M059J (cell line): ENCODE data around the gene DKKL1. TPM values are rescaled to one million over a fixed set of nuclear protein-coding genes. Genes with fewer than 3 reads are reported as not detected.
"Not testable (repeated sequence)": the region's sequence is repeated elsewhere in the genome, so short reads cannot be mapped to it uniquely, and the experiment has no call there.

Experiments used
- DNase-seq: peaks from one replicate; pipeline ENCODE4 v3.0.0-alpha.2; 2012; ENCODE audit warnings: low read depth
- total RNA-seq: library from RNA; depleted of rRNA; stranded (reverse); fragments of >200 nt; shearing (Covaris generic); gene quantifications from 2 replicates; pipeline ENCODE4 v1.2.3, GENCODE V29; 2014

The DKKL1 gene
- total RNA-seq, 1 experiment from 2014 or later = not detected

DNA sequence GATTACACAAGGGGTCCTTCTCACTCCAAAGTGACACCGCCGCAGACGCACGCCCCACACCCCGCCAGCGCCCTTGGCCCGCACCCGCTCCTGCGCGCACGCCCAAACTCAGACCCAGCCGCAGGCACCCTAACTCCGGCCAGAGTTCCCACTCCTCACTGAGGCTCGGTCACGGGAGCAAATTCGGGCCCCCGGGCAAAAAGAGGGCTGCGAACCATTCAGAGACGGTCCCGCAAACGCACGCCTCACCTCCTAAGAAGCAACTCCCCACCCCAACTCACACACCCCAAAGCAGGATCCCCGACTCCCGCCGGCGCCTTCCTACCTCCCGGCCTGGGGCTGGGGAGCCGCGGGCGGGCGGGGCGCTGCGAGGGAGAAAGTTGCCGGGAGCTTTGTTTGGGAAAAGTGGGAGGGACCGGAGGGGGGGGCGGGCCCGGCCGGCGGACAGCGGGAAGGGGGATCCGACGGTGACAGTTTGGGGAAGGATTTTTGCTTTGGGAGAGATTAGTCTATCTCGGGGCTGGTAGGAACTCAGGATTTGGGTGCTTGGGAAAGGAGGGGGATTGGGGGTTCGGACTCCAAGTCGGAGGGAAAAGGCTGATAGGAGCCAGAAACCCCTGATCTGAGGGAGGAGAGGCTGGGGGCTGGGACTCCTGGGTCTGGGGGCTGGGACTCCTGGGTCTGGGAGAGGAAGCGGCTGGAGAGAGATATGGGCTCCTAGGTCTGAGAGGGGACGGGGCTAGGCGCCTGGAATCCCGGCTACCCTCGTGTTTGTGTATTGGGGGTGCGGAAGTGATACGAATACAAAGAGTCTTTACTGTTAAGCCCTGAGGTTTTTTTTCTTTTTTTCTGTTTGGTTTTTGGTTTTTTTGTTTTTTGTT is 1.4 kb upstream of the DKKL1 start, which contains the start of gene TEAD2:
TEAD2 (minus strand) TSS at position 369 of the 881 bp plus-strand sequence. CDS start 2,341 bp downstream, outside the sequence.
- DNase-seq = peak; percentile 60

DNA sequence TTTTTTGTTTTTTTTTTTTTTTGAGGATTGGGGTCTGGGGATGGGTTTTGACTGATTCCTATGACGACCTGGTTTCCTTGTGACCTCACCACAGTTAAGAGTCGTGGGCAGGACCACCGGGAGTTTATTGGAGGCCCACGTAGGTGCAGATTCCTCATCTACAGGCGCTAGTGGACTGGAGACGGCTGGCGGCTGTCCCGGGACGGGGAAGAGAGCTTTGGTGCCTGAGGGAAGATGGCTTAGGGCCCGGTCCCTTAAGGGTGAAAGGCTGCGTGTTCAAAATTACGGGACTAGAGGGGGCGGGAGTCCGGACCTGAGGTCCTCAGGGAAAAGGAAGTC is 779 bp upstream of the DKKL1 start:
- DNase-seq = no peak

DNA sequence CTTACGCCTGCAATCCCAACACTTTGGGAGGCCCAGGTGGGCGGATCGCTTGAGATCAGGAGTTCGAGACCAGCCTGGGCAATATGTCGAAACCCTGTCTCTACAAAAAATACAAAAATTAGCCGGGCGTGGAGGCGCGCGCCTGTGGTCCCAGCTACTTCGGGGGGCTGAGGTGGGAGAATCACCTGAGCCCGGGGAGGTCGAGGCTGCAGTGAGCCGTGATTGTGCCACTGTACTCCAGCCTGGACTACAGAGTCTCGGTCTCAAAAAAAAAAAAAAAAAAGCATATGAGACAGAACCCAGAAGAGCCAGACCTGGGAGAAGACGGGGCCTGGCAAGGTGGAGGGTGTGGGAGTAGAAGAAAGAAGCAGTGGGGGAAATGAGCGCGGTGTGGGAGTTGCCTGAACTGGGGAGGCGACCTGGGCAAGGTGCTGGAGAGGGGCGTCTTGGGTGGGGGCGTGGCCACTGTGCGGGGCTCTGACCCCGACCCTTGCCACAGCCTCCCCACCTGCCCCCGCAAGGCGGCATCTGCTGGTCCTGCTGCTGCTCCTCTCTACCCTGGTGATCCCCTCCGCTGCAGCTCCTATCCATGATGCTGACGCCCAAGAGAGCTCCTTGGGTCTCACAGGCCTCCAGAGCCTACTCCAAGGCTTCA is 533 bp downstream of the DKKL1 start:
- no peak for DNase-seq

DNA sequence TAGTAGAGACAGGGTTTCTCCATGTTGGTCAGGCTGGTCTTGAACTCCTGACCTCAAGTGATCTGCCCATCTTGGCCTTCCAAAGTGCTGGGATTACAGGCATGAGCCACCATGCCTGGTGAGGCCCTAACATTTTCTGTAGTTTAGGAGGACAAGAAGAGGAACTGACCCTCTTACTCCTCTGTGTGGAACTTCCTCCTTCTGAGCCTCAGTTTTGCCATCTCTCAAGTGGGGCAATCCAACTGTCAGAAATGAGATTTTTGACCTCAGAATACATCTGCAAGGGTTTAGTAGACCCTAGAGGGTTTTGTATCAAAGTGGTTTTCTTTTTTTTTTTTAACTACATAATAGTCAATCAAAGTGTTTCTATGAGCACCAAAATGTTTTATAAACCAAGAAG is 2.4 kb downstream of the DKKL1 start:
- DNase-seq = no peak

DNA sequence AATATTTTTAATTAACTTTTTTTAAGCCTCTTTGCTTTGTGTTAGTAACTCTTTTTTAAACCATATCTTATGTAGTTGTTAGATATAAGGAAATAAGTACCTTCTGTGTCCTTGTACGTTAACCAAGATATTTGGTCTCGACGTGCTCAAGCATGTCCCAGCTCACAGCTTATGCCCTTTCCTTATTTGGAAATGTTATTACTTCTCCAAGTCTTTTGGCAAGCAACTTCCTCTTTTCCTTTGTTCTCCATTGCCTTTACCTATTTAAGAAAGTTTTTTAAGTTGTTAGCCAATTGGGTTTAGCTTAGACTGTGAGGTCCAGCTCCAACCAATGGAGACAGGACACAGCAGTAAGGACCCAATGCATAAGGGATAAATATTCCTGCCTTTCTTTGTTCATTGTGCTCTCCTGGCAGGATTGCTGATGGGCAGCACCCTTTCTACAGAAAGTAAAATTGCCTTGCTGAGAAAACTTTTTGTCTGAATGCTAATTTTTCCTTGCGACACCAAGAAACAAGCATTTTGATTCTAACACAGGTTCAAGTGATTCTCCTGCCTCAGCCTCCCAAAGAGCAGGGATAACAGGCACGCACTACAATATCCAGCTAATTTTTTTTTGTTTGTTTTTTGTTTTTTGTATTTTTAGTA is 5.2 kb downstream of the DKKL1 start:
- DNase-seq = no peak

DNA sequence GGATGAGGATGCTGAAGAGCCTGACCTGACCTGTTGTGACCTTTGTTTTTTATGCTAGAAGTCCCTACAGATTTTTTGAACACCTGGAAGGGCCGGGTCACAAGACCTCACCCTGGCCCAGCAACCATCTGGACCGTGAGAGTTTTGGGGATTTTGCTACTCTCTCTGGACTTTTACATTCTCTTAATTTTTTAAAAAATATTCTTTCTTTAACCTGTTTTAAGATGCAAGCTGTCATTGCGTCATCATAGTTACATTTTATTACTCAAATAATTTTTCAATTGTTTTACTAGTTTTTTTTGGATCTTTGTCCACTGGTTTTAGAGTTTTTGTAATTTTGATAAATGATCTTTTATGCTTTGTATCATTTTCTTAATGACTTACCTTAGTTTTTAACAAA is 7.5 kb downstream of the DKKL1 start:
- DNase-seq = no peak

DNA sequence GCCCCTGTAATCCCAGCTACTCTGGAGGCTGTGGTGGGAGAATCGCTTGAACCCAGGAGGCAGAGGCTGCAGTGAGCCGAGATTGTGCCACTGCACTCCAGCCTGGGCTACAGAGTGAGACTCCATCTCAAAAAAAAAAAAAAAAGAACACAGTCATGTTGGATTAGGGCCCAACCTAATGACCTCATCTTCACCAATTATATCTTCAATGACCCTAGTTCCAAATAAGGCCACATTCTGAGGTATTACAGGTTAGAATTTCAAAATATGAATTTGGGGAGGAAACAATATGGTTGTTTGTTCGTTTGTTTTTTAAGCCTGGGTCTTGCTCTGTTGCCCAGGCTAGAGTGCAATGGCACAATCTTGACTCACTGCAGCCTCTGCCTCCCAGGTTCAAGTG is 9.5 kb downstream of the DKKL1 start:
- not testable (repeated sequence) for DNase-seq

DNA sequence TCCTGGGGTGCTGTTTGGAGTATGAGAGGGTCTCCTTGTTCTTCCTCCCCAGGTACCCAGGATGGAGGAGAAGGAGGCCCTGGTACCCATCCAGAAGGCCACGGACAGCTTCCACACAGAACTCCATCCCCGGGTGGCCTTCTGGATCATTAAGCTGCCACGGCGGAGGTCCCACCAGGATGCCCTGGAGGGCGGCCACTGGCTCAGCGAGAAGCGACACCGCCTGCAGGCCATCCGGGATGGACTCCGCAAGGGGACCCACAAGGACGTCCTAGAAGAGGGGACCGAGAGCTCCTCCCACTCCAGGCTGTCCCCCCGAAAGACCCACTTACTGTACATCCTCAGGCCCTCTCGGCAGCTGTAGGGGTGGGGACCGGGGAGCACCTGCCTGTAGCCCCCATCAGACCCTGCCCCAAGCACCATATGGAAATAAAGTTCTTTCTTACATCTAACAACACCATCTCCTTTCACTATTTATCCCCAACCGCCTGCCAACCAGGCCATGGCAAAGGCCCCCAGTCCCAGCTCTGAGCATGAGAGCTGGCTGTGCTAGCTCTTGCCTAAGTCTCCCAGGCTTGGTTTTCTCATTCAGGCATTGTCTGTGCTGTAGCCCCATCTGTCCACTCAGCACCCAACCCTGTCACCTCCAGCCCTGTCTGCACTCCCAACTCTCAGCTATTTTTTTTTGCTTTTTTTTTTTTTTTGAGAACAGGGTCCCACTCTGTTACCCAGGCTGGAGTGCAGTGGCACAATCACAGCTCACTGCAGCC is 11.2 kb downstream of the DKKL1 start:
- no peak for DNase-seq

DNA sequence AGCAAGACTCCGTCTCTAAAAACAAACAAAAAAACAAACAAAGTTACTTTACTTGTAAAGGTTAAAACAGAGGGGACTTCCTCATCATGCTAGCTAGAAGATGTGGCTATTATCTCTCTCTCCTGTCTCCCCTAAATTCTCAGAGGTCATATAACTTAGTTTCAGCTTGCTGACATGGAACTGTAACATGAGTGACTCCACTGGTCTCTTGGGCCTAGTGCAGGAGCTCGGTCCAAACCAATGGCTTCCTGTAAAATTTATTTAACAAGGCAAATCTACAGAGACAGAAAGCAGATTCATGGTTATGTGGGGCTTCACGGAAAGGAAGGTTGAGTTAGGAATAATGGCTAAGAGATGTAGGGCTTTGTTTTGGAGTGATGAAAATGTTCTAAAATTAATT is 14.8 kb downstream of the DKKL1 start:
- DNase-seq = no peak

DNA sequence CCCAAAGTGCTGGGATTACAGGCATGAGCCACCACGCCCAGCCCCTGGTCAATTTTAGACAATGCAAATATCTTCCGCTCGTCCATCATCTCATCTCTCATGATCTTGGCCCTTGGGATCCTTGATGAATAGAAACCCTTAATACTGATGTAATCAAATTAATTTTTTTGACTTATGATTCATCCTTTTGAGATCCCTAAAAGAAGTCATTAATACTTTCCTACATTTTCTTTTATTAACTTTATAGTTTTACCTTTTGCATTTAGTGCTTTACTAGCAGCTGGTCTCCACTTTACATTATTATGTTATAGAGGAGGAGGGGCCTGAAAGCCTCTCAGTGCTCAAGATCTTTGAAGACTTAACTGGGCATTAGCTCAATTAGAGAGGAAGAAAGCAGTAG is 16.7 kb downstream of the DKKL1 start:
- DNase-seq = no peak

DNA sequence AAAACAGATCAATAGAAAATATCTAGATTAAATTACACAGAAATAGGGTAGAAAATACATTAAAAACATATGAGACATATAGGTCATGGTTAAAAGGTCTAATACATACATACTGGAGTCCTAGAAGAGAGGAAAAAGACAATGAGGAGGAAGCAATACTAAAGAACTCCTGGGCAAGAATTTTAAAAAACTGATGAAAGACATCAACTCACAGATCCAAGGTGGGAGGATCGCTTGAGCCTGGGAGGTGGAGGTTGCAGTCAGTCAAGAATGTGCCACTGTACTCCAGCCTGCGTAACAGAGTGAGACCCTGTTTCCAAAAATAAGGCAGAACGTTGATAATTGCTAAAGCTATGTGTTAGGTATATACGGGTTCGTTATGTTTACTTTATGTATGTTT is 19.0 kb downstream of the DKKL1 start:
- no peak for DNase-seq

DNA sequence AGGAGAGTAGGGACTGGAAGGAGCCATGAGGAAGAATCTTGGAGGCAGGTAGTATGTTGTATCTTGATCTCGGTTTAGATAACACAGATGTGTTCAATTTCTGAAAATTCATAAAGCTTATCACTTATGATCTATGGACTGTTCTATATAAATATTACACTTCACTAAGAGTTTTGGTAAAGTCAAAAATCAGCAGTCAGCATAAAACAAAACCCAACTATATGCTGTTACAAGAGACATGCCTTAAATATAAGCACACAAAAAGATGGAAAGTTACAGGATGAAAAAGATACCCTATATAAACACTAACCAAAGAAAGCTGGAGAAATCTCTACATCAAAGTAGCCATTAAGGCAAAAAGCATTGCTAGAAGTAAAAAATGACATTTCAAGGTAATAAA is 19.9 kb downstream of the DKKL1 start:
- DNase-seq = no peak

DNA sequence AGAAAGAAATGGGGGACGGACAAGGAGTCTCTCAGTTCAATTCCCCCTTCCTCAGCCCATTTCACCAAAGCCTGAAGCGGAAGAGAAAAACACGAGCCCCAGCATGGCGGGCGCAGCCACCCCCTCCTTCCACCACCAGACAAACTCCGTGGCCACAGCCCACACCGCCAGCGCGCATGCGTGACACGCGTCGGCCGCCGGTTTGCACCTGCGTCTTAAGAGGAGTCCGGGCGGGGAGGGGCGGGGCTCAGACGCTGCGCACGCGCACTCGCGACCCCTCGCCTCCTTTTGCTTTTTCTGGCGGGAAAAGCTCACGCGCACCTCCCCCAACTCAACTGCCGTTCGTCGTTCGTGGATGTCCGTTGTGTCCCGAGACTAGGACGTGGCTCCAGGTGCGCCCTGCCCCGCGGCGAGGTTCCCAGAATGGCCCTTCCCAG is 24.3 kb downstream of the DKKL1 start, which contains the start of gene KASH5:
KASH5 (plus strand) TSS at position 314 of the 437 bp plus-strand sequence. CDS start 2,635 bp downstream, outside the sequence.
- no peak for DNase-seq

DNA sequence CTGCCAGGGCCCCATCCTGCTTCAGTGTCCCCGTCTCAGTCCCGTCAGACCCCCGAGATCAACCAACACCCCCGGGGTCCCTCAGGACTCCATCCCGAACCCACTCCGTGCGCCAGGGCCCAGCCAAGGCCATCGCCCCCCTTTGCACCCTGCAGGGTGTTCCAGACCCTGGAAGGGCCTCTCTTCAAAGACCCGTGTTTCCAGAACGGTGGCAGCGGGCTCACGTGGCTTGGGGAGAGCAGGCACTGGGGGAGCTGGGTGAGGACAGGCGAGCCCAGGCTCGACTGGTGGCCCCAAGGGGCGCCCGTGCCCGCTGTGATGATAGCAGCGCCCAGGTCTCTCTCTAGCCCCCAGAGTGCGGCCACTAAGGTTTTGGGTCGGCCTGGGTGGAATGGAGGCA is 25.7 kb downstream of the DKKL1 start:
- no peak for DNase-seq

DNA sequence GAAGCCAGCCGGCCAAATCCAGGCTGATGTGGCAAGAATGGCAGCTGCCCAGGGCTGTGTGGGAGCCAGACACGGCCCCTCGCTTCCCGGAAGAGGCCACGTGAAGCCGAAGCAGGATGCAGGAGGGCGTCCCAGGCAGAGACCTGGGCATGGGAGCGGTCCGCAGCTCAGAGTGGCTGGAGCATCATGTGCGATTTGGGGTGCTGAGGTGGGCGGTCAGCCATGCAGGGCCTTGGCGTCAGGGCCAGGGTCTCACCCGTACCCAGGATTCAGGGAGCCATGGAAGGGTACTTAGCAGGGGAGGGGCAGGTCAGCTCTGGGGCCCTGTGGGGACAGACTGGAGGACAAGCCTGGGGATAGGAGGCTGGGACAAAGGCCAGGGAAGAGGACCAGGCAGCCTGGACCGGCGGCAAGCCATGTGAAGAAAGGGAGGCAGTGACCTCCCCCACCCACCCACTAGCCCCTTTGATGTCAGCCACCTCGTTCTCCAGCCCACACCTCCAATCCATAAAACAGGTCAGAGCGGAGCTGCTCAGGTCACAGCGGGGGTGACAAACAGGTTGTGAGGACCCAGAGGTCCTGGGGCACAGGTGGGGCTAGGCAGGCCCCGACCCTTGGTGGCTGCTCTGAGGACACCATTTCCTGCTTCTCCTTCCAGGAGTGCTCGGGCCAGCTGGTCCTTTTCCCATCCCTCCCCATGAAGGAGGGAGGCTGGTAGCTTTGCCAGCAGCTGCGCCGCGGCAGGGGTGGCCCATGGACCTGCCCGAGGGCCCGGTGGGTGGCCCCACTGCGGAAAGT is 26.7 kb downstream of the DKKL1 start:
- no peak for DNase-seq

DNA sequence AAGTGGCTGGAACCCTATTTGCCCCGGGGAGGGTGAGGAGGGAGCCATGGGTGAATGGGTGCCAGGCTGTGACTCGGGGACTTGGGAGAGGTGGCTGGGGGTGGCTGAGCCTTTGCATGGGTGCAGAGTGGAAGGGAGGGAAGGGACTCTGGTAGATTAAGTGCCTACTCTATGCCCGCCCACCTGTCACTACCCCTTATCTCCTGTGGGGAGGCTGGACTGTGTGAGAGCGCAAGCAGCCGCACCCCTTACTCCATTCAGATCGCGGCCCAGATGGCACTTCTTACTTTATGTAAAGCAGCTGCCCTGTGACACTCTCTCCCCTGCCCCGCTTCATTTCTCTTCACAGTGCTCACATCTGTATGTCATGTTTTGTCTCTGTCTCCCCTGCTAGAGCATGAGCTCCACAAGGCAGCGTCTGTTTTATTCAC is 27.3 kb downstream of the DKKL1 start:
- no peak for DNase-seq

DNA sequence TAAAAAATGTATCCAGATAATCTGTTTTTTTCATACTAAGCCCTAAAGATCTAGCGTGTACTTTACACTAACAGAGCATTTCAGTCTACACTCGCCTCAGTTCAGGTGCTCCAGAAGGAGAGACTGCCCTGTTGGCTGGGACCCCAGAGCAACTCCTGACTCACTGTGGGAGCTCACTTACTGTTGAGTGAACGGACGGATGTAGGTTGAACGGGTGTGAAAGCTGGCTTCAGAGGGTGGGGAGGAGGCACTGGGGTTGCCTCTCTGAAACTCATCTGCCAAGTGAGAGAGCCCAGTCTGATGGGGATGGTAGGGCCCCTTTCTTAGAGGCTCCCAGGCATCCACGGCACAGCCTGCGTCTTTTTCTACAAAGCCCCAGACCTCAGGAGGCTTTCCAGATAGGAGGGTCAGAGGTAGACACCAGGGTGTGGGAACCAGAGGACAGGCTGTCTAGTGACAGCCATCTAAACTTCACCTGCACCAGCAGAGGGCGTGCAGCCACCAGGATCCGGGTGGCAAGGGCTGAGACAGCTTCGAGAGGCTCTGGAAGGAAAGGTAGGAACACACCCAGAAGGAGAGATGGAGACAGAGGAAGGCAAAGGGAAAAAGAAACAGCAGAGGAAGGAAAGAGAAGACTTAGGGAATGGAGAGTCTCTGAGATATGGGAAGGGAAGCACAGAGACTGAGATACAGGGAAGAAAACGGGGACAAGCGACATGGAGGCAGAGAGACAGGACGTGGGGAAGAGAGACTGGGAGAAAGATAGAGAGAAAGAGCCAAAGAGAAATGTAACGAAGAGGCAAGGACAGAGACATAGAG is 28.1 kb downstream of the DKKL1 start:
- DNase-seq = peak; percentile 79

DNA sequence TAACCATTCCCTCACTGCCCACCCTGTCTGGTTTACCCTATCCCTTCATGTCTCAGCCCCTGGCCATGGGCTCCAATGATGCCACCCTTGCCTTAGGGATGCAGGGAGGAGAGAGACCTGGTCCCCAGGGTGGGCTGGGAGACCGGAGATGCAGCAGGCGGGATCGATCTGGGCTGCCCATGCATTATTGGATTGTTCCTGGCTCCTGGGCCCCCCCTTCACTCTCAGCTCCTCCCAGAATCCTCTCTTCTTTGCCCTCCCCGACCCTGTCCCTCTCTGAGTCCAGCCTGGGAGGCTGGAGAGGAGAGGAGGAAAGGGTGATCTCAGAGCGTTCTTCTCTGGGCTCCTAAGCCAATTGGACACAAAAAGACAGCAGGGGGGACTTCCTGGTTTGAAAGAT is 30.2 kb downstream of the DKKL1 start:
- no peak for DNase-seq

DNA sequence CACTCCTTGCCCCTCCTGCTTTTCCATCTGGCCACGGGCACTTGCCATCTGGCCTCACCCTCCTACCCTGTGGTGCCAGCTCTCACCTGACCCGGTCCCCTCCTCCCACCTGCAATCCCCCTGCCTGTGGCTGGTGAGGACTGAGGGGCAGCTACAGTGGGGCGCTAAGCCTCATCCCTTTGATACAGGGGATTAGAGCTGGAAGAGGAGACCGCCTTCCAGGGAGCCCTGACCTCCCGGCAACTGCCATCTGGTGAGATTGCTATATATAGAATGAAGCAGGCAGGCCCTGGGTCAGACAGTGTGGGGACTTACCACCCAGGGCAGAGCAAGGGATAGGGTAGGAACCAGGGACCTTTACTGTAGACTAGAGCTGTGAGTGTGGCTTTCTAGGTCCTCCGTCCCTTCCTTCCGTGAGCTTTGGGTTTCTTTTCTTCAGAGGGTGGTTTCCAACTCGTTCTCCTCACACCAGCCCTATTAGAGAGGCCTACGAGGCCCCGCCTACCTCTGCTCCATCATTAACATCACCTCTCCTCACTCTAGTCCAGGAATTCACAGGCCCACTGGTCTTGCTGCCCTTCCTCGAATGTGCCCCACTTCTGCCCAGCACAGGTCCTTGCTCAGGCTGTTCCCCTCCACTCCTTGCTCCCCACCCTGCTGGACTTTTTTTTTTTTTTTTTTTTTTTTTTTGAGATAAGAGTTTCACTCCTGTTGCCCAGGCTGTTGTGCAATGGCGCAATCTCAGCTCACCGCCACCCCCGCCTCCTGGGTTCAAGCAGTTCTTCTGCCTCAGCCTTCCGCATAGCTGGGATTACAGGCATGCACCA is 32.1 kb downstream of the DKKL1 start:
- DNase-seq = no peak
